Subcutaneous abdominal adipose tissue (tissue), 5 donors: ENCODE measurements around the gene PTPN7.
A peak's percentile ranks its signal among the peaks of the same experiment; 100 is the strongest.

Experiments
- H3K27ac ChIP-seq: one replicate; pipeline ENCODE4 v1.7.0; 2013; ENCODE audit warnings: low read depth, mild to moderate bottlenecking, inconsistent platforms, low read length, moderate library complexity
- H3K27me3 ChIP-seq, 5 donors: one replicate each; pipeline ENCODE4 v1.7.0; 2013; ENCODE audit warnings: low read length in 5 of 5, inconsistent platforms in 1 of 5; ENCODE audit not compliant: control insufficient read depth in 5 of 5, insufficient read depth in 4 of 5
- H3K36me3 ChIP-seq, 5 donors: one replicate each; pipeline ENCODE4 v1.7.0; 2013; ENCODE audit warnings: low read length in 5 of 5; ENCODE audit not compliant: control insufficient read depth in 5 of 5, insufficient read depth in 5 of 5
- H3K4me1 ChIP-seq, 5 donors: one replicate each; pipeline ENCODE4 v1.7.0; 2013; ENCODE audit warnings: low read length in 5 of 5, mild to moderate bottlenecking in 3 of 5, moderate library complexity in 1 of 5; ENCODE audit not compliant: control insufficient read depth in 5 of 5, insufficient read depth in 5 of 5
- H3K4me3 ChIP-seq, 5 donors: one replicate each; pipeline ENCODE4 v1.7.0; 2013; ENCODE audit warnings: low read length in 5 of 5, low read depth in 1 of 5
- H3K9ac ChIP-seq, 5 donors: one replicate each; pipeline ENCODE4 v1.7.0; 2013; ENCODE audit warnings: low read length in 5 of 5, mild to moderate bottlenecking in 4 of 5, moderate library complexity in 3 of 5
- H3K9me3 ChIP-seq, 5 donors: one replicate each; pipeline ENCODE4 v1.7.0; 2013; ENCODE audit warnings: low read length in 5 of 5; ENCODE audit not compliant: control insufficient read depth in 5 of 5
- donor health status: healthy.
- donor health status: healthy.
- donor health status: healthy.
- donor health status: healthy.
- donor health status: healthy.

PTPN7 gene

DNA sequence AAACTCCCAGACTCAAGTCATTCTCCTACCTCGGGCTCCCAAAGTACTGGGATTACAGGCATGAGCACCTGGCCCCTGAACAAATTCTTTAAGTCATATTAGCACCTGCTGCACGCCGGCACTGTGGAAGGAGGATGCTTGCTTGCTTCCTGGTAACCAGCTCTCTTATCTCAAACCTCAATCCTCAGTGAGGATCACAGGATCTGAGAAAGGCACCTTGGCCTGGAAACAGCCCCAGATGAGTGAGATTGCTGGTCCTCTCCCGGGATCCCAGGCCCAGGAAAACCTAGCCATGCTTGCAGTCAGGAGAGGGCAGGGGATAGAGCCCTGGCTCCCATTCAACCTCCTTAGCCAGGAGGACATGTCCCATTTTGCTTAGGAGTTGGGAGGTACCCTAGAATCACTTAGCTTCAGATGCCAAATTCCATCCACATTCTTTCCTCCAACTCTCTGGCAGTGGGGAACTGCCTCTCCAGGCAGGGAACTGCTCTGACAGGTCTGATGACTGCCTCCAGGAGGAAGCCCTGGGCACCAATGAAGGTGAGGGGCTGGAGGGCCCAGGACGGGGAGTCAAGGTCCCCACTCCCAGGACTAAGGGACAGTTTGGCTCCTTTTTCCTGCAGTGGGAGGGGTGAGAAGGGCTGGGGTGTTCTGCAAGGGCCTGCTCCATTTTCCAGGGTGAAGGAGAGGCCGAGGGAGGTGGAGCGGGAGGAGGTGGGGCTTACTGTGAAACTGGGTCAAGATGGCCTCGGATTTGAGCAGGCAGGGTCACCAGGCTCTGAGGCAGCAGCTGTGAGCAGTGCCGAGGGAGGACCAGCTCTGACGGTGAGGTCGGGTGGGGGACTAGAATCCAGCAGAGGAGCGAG is 28.2 kb downstream of the PTPN7 start:
- H3K4me1 ChIP-seq, result peaks cover 4 to 24% (median 18%) of the 10 kb centered on the region in 5 donors
- peak overlapping the region in 3 of 5 donors; percentile 2 to 30 (median 14) for H3K4me3 ChIP-seq
- peak overlapping the region; percentile 57 for H3K27ac ChIP-seq
- H3K9ac ChIP-seq, result peak overlapping the region in 1 of 5 donors; percentile 45
- H3K36me3 ChIP-seq, result peaks cover 0 to 47% (median 31%) of the 10 kb centered on the region in 5 donors
- no peaks in the 10 kb centered on the region for H3K9me3 ChIP-seq
- H3K27me3 ChIP-seq, result no peaks in the 10 kb centered on the region

DNA sequence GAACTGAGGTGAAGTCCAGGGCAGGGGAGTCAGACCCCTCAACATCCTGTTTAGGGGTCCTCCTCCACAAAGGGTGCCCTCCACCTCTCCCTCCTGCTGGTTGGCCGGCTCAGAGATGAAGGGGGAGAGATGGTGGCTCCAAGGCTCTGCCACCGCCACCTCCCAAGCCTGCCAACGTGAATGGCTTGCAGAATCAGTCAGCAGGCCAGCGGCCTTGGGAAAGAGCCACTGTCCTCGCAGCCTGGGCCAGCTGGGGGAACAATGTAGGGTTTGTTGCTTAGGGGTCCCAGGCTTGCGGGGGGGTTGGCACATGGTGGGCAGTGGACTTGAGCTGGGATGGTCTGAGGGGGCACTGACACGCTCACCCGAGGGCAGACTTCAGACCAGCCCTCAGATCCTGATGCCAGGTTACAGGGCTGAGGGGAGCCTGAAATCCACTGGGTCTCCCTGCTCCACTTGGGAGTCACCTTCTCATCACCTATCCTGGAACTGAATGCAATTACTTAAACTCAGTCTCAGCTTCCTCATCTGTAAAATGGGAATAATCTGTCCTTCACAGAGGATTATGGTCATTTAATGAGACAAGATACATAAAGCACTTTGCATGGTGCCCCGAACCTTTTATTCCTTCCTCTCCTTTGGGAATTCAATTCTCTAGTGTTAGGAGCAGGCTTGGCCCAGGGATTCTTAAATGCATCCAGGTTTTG is 29.4 kb downstream of the PTPN7 start:
- H3K36me3 ChIP-seq, result peaks cover 0 to 40% (median 28%) of the 10 kb centered on the region in 5 donors
- no peak overlapping the region for H3K4me3 ChIP-seq
- H3K27ac ChIP-seq, result no peak overlapping the region
- no peak overlapping the region for H3K9ac ChIP-seq
- peaks cover 0 to 2% (median 0%) of the 10 kb centered on the region in 5 donors for H3K27me3 ChIP-seq
- H3K4me1 ChIP-seq, result peaks cover 4 to 28% (median 18%) of the 10 kb centered on the region in 5 donors
- no peaks in the 10 kb centered on the region for H3K9me3 ChIP-seq

DNA sequence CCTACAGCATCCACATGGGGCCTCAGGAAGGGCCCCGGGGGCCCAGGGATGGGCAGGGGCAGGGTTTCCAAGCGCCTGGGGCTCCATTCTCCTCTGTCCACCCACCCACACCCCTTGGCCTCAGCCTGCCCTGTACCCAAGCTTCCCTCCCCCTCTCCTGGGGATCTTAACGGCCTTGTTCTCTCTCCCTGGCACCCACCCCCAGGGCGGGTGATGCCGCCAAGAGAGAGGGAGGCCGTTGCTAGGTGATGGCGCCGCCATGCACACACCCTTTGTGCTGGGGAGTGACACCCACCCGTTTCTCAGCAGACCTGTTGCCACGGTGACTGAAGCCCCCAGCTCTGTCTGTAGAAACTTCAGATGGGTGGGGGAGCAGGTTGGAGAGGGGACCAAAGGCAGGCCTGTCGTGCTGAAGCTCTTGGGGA is 30.1 kb downstream of the PTPN7 start:
- peaks cover 4 to 27% (median 15%) of the 10 kb centered on the region in 5 donors for H3K4me1 ChIP-seq

DNA sequence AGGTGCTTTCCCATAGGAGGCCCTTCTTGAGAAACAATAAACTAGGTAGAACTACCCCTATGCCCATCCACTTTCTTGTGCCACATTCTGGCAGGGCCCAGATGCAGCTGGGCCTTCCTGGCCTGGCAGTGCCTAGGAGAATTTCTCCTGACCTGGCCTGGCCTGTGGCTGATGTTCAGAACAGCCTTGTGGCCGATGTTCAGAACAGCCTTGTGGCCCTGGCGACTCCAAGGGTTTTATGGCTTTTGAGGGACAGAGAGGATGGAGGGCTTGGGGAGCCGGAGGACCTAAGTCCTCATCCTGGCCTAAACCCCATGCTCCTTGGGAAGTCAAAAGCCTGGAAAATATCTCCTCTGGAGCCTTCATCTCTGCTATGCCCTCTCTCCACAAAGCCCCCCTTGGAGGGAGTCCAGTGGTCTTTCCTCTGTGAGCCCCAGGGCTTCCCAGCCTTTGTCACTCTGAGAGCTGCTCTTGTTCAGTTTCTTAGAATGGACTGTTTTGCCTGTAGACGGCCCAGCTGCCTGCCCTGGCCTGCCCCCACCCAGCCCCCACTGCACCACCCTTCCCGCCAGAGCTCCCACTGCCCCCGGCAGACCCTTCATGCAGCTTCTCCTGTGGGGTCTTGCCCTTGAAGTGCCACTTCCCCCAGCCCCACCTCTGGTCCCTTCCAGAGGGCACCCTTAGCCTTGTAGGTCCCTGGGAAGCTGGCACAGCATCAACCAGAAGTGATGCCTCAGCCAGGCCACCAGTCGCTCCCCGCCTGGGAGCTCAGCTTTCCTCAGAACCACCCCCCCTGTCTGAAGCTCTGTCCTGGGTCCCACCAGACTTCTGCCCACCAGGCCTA is 30.7 kb downstream of the PTPN7 start:
- H3K36me3 ChIP-seq, result peaks cover 0 to 28% (median 17%) of the 10 kb centered on the region in 5 donors
- no peak overlapping the region for H3K9ac ChIP-seq
- H3K27ac ChIP-seq, result no peak overlapping the region
- H3K4me3 ChIP-seq, result no peak overlapping the region
- peaks cover 0 to 2% (median 0%) of the 10 kb centered on the region in 5 donors for H3K27me3 ChIP-seq
- no peaks in the 10 kb centered on the region for H3K9me3 ChIP-seq
- peaks cover 4 to 27% (median 15%) of the 10 kb centered on the region in 5 donors for H3K4me1 ChIP-seq

More for the DNA sequence above, 30.1 kb downstream of the PTPN7 start:
- Histone ChIP-seq H3K36me3 (peaks cover 0 to 34% (median 21%) of the 10 kb centered on the region in 5 donors), H3K27ac (no peak overlapping the region), H3K9ac (no peak overlapping the region), H3K27me3 (peaks cover 0 to 2% (median 0%) of the 10 kb centered on the region in 5 donors), H3K4me3 (no peak overlapping the region), H3K9me3 (no peaks in the 10 kb centered on the region)

DNA sequence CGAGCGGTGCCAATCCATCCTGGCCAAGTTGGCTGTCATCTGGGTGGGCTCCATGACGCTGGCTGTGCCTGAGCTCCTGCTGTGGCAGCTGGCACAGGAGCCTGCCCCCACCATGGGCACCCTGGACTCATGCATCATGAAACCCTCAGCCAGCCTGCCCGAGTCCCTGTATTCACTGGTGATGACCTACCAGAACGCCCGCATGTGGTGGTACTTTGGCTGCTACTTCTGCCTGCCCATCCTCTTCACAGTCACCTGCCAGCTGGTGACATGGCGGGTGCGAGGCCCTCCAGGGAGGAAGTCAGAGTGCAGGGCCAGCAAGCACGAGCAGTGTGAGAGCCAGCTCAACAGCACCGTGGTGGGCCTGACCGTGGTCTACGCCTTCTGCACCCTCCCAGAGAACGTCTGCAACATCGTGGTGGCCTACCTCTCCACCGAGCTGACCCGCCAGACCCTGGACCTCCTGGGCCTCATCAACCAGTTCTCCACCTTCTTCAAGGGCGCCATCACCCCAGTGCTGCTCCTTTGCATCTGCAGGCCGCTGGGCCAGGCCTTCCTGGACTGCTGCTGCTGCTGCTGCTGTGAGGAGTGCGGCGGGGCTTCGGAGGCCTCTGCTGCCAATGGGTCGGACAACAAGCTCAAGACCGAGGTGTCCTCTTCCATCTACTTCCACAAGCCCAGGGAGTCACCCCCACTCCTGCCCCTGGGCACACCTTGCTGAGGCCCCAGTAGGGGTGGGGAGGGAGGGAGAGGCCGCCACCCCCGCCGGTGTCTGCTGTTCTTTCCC is 32.4 kb downstream of the PTPN7 start:
- H3K9ac ChIP-seq, result no peak overlapping the region
- H3K27me3 ChIP-seq, result peaks cover 0 to 3% (median 0%) of the 10 kb centered on the region in 5 donors
- H3K4me3 ChIP-seq, result no peak overlapping the region
- H3K4me1 ChIP-seq, result peaks cover 4 to 25% (median 11%) of the 10 kb centered on the region in 5 donors
- H3K27ac ChIP-seq, result no peak overlapping the region
- H3K36me3 ChIP-seq, result peaks cover 0 to 13% (median 4%) of the 10 kb centered on the region in 5 donors
- H3K9me3 ChIP-seq, result no peaks in the 10 kb centered on the region

DNA sequence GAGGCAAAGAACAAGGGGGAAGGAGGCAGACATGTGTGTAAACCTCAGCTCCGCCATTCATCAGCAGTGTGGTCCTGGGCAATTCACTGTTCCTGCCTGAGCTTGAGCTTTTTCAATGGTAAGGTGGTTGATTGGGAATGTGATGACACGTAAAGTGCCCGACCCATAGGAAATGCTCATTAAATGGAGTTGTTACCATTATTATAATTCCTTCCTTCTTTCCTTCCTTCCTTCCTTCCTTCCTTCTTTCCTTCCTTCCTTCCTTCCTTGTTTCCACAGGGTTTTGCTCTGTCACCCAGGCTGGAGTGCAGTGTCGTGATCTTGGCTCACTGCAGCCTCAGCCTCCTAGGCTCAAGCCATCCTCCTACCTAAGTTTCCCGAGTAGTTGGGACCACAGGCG is 33.3 kb downstream of the PTPN7 start:
- H3K4me3 ChIP-seq, result no peak overlapping the region
- no peak overlapping the region for H3K27ac ChIP-seq
- H3K36me3 ChIP-seq, result peaks cover 0 to 4% (median under 1%) of the 10 kb centered on the region in 5 donors
- peaks cover 0 to 6% (median 0%) of the 10 kb centered on the region in 5 donors for H3K27me3 ChIP-seq
- H3K4me1 ChIP-seq, result peaks cover 0 to 16% (median 2%) of the 10 kb centered on the region in 5 donors
- H3K9ac ChIP-seq, result no peak overlapping the region
- no peaks in the 10 kb centered on the region for H3K9me3 ChIP-seq

DNA sequence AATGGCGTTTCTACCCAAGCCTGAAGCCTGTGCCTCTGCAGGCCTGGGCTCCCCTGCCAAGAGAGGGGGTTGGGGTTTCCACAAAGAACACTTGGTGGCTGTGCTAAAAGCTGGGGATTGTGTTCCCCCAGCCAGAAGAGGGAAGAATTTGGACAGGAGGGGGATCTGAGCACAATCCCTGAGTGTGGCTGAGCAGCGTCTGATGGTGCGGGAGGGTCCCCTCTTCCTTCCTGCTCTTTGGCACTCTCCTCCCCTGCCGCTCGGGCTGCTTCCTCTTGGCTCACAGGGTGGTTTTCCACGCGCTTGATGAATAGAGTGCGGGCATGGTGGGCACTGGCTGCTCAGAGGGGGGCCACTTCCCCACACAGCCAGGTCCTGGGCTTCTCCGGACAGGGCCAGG is 34.0 kb downstream of the PTPN7 start:
- no peak overlapping the region for H3K9ac ChIP-seq

DNA sequence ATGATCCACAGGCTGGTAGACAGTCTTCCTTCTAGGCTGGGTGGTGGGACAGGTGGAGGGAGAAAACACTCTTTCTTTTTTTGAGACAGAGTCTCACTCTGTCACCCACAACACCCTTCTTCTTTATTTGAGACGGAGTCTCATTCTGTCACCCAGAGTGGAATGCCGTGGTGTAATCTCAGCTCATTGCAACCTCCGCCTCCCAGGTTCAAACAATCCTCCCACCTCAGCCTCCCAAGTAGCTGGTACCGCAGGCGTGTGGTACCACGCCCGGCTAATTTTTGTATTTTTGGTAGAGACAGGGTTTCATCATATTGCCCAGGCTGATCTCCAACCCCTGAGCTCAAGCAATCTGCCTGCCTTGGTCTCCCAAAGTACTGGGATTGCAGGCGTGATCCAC is 34.8 kb downstream of the PTPN7 start:
- H3K4me1 ChIP-seq, result peaks cover 0 to 9% (median 0%) of the 10 kb centered on the region in 5 donors
- no peaks in the 10 kb centered on the region for H3K36me3 ChIP-seq
- no peak overlapping the region for H3K9ac ChIP-seq
- peaks cover 0 to 6% (median 0%) of the 10 kb centered on the region in 5 donors for H3K27me3 ChIP-seq
- no peaks in the 10 kb centered on the region for H3K9me3 ChIP-seq
- H3K4me3 ChIP-seq, result no peak overlapping the region
- no peak overlapping the region for H3K27ac ChIP-seq

More for the DNA sequence above, 34.0 kb downstream of the PTPN7 start:
- H3K9me3 ChIP-seq, result no peaks in the 10 kb centered on the region
- H3K27me3 ChIP-seq, result peaks cover 0 to 6% (median 0%) of the 10 kb centered on the region in 5 donors
- no peak overlapping the region for H3K27ac ChIP-seq
- H3K4me3 ChIP-seq, result no peak overlapping the region
- no peaks in the 10 kb centered on the region for H3K36me3 ChIP-seq
- peaks cover 0 to 12% (median 0%) of the 10 kb centered on the region in 5 donors for H3K4me1 ChIP-seq

DNA sequence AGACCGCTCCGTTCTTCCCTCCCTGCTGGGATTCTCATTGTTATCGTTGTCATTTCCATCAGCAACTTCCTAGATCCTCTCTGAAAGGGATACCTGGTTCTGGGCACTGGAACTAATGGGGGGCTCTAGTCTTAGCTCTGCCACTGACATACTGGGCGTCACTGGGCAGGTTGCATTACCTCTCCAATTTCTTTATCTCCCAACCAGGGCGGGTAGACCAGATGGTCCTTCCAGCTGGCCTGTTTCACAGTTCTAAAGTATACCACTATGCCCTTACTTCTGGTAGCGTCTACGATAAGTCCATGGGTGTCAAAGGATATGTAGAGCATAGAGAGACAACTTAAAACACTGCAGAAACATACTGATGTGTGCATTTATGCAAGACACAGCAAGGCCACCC is 36.3 kb downstream of the PTPN7 start:
- Histone ChIP-seq H3K4me3 (no peak overlapping the region), H3K9ac (no peak overlapping the region), H3K36me3 (no peaks in the 10 kb centered on the region), H3K27ac (no peak overlapping the region), H3K4me1 (peaks cover 0 to 4% (median 0%) of the 10 kb centered on the region in 5 donors), H3K9me3 (no peaks in the 10 kb centered on the region), H3K27me3 (peaks cover 0 to 6% (median 0%) of the 10 kb centered on the region in 5 donors)
